HG02943 (cell line): ENCODE data around the gene GOLGA1.
"Not testable (repeated sequence)": the region's sequence is repeated elsewhere in the genome, so short reads cannot be mapped to it uniquely, and the experiment has no call there.

Experiments used
- ATAC-seq: cut with Tn5 transposase; IDR thresholded peaks from one replicate; pipeline ENCODE4 v1.9.1; 2021; ENCODE audit warnings: mild to moderate bottlenecking, low read depth, moderate library complexity; ENCODE audit not compliant: unreplicated experiment

GOLGA1 gene

DNA sequence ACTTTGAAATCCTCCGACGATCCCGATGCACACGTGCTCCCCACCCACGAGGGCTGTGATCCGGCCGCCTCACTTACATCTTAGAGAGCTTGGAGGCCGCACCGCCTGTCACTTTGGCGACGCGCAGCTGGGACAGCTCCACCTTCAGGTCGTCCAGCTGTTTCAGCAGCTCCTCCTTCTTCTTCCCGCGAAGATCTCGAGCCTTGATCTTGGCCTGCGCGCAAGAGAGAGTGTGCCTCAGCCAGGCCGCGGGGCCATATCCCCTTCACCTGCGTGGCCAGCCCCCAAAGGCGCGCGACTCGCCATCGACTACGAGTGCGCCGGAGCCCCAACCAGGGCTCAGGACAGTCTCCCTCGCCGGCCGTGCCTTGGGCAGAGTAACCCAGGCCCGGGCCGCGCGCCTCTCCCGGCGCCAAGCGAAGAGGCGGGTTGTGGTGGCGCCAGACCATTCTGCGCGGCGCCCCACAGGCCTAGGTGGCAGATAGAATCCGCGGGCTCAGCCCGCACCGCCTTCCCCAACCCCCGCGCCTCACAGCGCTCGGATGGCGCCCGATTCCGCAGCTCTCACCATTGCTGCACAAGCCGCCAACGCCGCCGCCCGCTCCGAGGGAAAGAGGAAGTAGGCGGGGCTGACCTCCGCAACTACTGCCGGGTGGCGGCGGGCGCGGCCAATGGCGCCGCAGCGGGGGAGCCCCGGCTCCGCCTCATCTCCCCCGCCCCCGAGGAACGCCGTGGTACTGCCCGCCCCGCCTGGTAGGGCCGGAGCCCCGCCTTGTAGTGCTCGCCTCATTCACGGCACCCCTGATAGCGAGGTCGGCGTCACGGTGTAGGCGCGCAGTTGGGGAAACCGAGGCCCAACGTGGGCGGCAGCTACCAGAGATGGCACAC is 79.3 kb downstream of the GOLGA1 start, which contains the start of the genes ARPC5L and RPL35:
Gene ARPC5L (plus strand): TSS at position 789 of the 888 bp plus-strand sequence. CDS start 7,161 bp downstream, outside the sequence.
Gene RPL35 (minus strand): TSS at position 616 of the 888 bp plus-strand sequence. CDS start 45 bp downstream, at position 571.
- ATAC-seq, result peak; percentile 87

DNA sequence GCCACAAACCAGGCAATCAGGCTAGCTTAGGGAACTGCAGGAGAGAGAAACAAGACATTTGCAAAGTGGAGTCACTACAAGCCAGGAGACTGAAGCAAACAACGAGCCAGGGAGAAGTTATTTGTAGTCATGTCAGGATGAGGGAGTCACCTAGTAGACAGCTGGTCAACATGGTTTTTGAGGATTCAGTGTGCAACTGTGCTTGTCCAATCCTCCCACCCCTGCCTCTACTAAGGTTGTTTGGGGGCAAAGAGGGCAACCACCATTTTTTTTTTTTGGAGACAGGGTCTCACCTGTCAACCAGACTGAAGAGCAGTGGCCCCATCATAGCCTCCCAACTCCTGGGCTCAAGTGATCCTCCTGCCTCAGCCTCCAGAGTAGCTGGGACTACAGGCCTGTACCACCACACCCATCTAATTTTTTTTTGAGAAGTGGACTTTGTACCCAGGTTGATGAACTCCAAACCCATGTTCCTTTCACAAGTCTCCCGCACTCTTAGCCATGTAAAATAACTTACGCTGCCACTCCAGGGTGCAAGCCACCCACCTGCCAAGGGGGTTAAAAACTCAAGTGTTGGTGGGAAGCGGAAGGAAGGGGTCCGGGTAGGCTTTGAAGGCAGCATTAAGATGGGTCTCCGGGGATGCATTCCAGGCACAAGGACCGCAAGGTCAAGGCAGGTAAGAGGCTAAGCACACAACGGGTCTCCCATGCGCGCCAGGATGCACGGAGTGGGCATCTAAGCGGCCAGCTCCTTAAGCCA is 80.1 kb downstream of the GOLGA1 start:
- no peak for ATAC-seq

DNA sequence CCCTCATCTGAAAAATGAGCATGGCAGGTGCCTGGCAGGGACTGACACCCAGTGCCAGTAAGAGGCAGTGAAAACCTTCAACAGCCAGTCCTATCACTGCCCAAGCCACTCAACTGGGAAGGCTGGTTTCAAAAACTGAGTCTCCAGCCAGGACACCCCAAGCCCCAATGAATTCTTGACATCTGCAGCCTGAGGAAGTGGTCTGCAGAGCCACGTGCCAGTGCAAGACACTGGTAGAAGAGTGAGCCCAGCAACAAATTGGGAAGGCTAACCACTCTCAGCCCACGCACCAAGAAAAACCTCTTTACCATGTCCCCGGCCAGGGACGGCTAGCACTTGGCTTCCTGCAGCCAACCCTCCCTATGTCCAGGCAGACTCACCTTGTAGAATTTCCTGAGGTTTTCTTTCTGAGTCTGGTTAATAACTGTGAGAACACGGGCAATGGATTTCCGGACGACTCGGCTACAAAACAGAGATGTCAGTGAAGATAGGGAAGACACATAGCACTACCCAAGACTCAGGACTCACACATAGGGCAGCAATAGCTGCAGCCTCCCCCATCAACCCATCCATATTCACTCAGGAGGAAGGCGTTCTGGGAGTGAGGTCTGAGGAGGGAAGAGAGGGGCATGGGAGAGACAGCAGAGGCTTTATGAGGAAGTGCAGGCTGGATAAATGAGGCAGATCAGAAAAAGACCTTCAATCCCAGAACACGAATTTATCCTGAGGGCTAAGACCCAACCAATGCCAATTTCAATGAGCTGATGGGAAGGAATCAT is 80.9 kb downstream of the GOLGA1 start:
- no peak for ATAC-seq

DNA sequence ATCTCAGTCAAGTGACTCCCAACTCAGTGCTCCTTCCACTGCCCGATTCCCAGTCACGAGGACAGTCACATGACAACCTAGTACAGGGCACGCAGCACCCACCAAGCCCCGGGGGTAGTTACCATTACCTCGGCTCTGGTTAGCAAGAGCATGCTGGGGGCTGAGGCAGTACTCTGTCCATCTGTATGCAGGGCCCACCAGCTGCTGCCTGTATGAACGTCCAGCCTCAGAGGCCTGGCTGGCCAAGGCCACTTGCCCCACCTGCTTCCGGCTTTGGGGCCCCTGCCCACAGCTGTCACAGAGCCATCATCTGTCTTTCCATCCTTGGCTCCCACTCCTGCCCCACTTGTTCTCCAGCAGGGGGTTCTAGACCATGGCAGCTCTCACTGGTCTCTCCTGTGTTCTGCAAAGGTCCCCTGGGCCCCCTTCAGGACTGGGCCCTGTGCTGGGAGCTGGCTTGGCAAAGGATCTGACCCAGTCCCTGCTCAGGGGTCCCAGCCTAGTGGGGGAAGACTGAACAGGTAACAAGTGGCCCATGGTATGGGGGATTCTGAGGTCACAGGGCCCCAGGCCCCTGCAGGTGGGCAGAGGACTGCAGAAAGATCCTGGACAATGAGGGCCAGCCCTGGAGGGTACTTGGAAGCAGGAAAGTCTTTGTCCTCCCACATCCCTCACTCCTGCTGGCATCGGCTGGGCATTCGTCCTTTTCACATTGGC is 82.4 kb downstream of the GOLGA1 start:
- ATAC-seq, result no peak

DNA sequence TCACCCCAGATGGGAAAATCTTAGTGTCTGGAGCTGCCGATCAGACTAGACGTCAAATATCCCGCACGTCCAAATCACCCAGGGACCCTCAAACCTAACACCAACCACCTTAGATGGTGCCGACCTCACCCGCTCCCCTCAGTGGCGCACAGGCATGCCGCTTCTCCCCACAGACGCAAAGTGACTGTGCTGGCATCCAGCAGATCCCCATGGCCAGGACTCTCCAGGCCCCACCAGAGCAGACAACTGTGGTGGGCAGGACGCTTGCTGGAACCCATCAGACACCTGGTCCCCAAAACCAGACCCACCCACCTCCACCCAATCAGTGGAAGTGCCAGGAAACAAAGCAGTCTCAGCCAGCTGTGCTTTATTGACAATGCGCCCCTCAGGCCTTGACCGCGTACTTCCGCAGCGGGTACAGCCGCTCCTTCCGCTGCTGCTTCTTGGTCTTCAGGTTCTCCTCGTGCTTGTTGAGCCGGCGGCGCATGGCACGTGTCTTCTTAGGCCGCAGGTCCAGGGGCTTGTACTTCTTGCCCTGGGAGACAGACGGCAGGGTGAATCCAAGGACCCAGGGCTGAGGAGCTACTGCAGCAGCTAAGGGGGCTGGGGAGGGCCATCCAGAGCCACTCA is 83.2 kb downstream of the GOLGA1 start:
- ATAC-seq, result no peak

DNA sequence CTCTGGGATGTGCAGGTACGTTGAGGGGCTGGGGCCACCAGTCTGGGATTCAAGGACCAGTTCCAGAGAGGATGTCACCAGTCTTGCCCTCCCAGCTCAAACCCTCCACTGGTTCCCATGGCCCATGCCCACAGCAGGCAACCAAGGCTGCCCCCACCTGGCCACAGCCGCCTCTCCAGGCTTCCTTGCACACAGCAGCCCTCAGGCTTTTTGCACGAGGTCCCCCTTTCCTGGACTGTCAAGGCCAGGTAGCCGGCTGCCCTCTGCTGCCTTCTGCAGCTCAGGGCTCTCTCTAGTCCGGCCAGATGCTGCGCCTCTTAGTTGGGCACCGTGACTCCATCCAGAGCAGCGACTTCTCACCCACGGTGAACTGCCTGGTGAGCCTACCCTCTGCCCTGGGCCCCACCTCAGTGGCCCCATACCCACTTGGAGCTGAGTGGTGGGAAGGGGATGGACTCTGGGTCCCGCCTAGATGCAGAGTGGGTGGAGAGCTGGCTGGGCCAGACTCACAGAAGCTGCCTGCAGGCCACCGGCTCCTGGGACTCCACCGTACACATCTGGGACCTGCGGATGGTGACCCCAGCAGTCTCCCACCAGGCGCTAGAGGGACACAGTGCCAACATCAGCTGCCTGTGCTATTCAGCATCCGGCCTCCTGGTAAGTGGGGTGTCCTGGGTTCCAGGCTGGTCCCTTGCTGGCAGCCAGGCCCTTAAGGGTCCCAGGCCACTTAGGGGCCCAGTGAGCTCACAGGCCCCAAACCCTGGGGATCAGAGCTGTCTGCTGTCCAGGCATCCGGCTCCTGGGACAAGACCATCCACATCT is 84.7 kb downstream of the GOLGA1 start:
- ATAC-seq, result no peak

DNA sequence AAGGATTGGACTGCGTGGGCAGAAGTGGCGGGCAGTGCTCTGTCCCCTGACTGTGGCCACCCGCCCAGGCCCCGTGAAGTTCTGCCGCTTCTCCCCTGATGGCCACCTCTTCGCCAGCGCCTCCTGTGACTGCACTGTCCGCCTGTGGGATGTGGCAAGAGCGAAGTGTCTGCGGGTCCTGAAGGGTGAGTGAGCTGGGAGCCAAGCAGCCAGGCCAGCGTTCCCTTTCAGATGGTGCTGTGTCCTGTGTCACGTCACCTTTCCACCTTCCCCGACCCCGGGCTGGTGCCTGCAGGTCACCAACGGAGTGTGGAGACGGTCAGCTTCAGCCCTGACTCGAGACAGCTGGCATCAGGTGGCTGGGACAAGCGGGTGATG is 85.3 kb downstream of the GOLGA1 start:
- no peak for ATAC-seq

DNA sequence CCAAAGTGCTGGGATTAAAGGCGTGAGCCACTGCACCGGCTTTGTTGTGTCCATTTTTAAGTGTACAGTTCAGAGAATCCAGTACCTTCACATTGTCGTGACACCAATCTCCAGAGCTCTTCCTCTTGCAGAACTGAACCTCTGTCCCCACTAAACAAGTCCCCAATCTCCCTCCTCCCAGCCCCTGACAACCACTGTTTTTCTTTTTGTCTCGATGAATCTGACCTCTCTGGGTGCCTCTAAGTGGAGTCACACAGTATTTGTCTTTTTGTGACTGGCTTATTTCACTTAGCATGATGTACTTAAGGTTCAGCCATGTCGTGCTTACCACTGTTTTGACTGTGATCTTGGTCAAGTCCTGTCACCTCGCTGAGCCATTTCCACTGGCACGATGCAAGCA is 86.1 kb downstream of the GOLGA1 start:
- no peak for ATAC-seq

DNA sequence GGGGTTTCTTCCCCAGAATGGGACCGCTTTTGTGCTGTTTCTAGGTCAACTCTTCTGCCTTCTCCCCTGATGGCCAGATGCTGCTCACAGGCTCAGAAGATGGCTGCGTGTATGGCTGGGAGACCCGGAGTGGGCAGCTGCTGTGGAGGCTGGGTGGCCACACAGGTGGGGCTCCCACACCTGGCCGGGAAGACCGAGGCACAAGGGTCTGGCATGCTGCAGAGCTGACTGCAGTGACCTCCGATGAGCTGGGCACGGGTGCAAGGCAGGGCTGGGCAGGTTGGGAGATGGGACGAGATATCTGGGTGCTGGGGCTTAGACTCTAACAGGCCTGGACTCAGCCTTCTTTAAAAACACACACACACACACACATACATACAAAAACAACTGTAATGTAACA is 86.7 kb downstream of the GOLGA1 start:
- no peak for ATAC-seq

DNA sequence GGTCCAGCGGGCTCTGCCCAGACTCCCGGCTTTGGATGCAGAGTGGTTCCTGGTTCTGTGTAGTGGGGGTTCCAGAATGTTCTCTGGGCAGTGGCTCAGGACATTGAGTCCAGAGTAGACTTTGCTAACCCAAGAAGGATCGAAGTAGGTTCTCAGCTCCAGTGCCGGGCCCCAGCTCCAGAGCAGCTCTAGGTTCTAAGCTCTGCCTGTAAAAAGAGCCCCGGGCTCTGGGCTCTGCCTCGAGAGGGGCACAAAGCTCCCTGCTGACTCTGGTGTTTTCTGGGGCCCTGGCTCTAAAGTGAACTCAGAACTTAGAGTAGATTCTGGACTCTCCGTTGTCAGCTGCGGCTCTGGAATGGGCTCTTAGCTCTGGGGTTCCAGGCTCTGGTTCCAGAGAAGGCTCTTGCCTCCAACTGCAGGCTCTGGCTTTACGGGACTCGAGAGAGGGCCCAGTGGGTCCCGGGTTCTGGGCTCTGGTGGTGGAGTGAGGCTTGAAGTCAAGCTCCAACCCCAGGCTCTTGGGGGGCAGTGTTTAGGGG is 87.2 kb downstream of the GOLGA1 start:
- ATAC-seq, result no peak

DNA sequence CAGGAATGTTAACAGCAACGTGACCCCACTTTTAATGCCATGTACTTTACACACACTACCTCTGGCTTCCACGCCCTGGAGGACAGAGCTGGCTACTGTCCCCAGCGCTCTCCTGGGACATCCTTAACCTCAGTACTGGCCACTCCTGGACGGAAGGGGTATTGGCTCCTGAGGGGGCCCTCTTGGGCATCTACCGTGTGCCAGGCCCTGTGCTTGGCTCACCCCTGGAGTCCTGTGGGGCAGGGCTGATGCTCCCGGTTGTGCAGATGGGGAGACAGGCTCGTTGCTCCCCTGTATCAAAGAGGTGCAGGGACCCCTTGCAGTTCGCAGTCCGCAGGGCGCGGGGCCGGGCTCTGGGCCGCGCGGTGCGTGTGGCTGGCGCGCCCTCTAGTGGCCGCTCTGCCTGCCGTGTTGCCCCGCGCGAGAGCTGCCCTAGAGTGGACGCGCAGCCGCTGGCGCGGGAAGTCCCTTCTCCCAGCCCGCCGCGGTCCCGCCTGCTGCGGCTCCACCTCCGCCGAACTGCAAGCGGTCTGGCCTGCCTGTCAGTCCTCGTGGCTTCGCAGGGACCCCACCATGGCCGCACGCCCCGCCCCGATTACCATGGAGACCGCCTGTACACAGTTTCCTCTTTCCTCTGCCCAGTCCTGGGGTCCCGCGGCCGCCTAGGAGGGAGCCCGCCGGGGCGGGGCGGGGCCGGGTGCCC is 87.9 kb downstream of the GOLGA1 start, which contains the start of gene WDR38:
Gene WDR38 (plus strand): TSS at position 632 of the 703 bp plus-strand sequence. CDS start 72 bp downstream, outside the sequence.
- ATAC-seq, result peak; percentile 60

DNA sequence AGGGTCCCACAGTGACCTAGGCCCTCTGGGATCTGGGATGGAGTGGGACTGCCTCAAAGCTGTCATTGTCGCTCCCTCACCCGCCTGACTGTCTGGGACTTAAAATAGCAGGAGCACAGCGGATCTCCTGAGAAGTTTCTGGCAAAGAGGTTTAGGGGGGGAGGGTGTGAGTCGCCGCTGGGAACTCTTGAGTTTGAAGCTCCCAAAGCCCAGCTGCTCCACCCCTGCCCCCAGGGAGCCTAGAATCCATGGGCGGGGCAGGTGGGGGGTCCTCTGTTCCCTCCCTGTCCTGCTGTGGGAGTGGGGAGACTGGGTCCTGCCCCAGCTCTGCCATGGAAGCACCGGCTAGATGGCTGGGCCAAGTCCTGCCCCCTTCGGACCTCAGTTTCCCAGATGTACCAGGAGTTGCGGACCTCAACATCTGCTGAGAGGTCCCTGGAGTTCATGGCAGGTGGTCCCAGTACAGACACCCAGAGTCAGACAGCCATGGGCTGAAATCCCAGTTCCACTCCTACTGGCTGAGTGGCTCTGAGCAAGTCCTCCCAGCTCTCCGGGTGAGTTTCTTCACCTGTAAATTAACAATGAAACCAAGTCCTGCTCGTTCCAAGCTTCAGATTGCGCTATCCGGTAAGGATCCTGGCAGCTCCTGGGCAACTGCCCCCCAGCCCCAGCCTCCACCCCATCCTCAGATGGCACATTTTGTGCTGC is 88.6 kb downstream of the GOLGA1 start:
- no peak for ATAC-seq

DNA sequence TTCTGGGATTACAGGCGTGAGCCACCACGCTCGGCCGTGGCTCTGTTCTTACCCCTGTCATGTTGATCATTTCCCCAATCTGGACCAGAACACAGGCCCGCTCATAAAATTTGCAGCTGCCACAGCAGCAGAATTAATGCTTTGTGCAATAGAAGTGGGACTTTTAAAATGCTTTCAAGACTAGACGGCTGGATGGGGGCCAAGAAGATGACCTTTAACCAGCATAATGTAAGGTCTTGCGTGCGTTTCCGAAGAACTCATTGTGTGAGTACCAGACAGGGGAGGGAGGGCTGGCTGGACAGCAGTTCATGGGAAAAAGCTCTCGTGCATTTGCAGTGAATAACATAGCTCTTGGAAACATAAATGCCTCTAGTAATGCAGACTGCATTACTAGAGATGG is 91.1 kb downstream of the GOLGA1 start:
- no peak for ATAC-seq

DNA sequence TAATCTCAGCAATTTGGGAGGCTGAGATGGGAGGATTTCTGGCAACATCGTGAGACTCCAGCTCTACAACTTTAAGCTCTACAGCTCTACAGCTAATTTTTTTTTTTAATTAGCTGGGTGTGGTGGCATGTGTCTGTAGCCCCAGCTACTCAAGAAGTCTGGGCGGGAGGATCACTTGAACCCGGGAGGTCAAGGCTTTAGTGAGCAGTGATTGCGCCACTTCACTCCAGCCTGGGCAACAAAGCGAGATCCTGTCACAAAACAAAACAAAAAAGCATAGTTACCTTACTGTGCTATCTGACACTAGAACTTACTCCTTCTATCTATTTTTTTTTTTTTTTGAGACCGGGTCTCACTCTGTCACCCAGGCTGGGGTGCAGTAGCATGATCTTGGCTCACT is 93.9 kb downstream of the GOLGA1 start:
- no peak for ATAC-seq

DNA sequence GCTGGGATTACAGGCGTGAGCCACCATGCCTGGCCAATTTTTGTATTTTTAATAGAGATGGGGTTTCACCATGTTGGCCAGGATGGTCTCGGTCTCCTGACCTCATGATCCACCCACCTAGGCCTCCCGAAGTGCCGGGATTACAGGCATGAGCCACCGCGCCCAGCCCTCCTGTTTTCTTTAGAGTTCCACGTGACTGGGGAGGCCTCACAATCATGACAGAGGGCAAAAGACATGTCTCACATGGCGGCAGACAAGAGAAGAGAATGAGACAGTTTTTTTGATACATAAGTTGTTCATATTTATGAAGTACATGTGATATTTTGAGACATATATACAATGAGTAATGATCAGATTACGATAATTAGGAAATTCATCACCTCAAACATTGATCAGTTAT is 94.4 kb downstream of the GOLGA1 start:
- ATAC-seq, result not testable (repeated sequence)

DNA sequence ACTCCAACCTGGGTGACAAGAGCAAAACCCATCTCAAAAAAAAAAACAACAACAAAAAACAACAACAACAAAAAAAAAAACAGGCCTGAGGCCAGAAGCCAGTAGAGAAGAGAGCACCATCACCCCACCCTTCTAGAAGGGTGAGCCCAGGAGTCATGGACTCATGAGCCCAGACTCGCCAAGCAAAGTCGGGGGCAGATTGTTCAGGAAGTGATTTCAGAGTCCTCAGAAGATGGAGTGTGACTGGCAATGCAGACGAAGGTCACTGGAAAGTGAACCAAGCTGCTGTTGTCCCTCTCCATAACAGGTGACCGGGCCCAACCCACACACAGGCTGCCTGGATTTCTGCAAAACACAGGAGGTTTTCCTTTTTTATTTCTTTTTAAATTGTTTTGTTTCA is 96.6 kb downstream of the GOLGA1 start:
- no peak for ATAC-seq

DNA sequence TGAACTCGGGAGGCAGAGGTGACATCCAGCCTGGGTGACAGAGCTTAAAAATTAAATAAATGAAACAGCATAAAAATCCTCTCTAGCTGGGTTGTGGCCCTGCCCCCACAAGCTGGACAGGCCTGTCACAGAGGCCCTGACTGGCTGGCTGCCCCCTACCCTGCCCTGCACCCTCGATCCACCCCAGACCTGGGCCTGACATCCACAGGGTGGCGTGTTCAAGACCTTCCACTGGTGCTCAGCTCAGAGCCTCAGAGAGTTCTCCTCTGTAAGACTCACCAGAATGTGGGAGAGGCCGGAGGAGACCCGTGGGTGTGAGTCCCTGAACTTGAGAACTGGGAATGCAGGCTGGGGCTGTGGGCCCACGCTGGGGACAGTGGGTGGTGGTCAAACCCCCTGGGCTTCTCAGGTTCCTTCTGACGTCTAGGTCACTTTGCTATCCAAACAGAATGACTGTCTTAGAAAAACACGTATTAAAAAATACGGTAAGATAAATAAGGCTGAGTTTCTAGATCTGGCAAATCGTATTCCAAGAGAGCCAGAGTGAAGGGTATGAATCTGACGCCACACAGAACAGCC is 97.3 kb downstream of the GOLGA1 start:
- no peak for ATAC-seq
